Measurements from ENCODE around the gene RNLS. TPM values are rescaled to one million over a fixed set of nuclear protein-coding genes. Genes with fewer than 3 reads are reported as not detected.
"Not testable (repeated sequence)": the region's sequence is repeated elsewhere in the genome, so short reads cannot be mapped to it uniquely, and the experiment has no call there.

The RNLS gene
- polyA plus RNA-seq, 1 experiment: 6.1 TPM

GRCh38 chr10:88372051-88372715 is 210.9 kb downstream of the RNLS start:
- H3K27ac ChIP-seq (ENCODE audit: low read depth, low read length): no peak overlapping the region
- CTCF ChIA-PET: no interaction called here
- POLR2A ChIA-PET: no interaction called here
- H3K9me3 ChIP-seq (ENCODE audit: control insufficient read depth, insufficient read depth, low read length): no peaks in the 10 kb centered on the region
- no peak for DNase-seq (ENCODE audit: low read depth, low spot score)
- no peak for TF ChIP-seq CTCF (IDR thresholded peaks at IDR 0.05; ENCODE audit: low read depth, low read length)
- no peaks in the 10 kb centered on the region for H3K27me3 ChIP-seq (ENCODE audit: control insufficient read depth, insufficient read depth, low read length)
- H3K4me3 ChIP-seq (ENCODE audit: low read depth, low read length): no peak overlapping the region

GRCh38 chr10:88370713-88371112 is 212.4 kb downstream of the RNLS start:
- H3K27ac ChIP-seq (ENCODE audit: low read depth, low read length): no peak overlapping the region
- CTCF ChIA-PET: no interaction called here
- no peaks in the 10 kb centered on the region for H3K9me3 ChIP-seq (ENCODE audit: control insufficient read depth, insufficient read depth, low read length)
- POLR2A ChIA-PET: no interaction called here
- no peaks in the 10 kb centered on the region for H3K27me3 ChIP-seq (ENCODE audit: control insufficient read depth, insufficient read depth, low read length)
- TF ChIP-seq CTCF (IDR thresholded peaks at IDR 0.05; ENCODE audit: low read depth, low read length): no peak
- H3K4me3 ChIP-seq (ENCODE audit: low read depth, low read length): no peak overlapping the region
- DNase-seq (ENCODE audit: low read depth, low spot score): no peak

- POLR2A ChIA-PET: interaction anchor here (0.7 kb wide), 1 partner anchor 128 kb away, joined by 3 read pairs; no protein-coding TSS in a partner anchor
- no peak for TF ChIP-seq CTCF (IDR thresholded peaks at IDR 0.05; ENCODE audit: low read depth, low read length)
- CTCF ChIA-PET: no interaction called here
- Histone ChIP-seq H3K27me3 (ENCODE audit: control insufficient read depth, insufficient read depth, low read length) (no peaks in the 10 kb centered on the region), H3K27ac (ENCODE audit: low read depth, low read length) (no peak overlapping the region), H3K9me3 (ENCODE audit: control insufficient read depth, insufficient read depth, low read length) (no peaks in the 10 kb centered on the region), H3K4me3 (ENCODE audit: low read depth, low read length) (no peak overlapping the region)
- DNase-seq (ENCODE audit: low read depth, low spot score): no peak
Measured at GRCh38 chr10:88366772-88367171, 216.3 kb downstream of the RNLS start.

GRCh38 chr10:88361995-88362807 is 220.9 kb downstream of the RNLS start:
- Histone ChIP-seq H3K27me3 (ENCODE audit: control insufficient read depth, insufficient read depth, low read length) (no peaks in the 10 kb centered on the region), H3K27ac (ENCODE audit: low read depth, low read length) (no peak overlapping the region), H3K4me3 (ENCODE audit: low read depth, low read length) (no peak overlapping the region), H3K9me3 (ENCODE audit: control insufficient read depth, insufficient read depth, low read length) (no peaks in the 10 kb centered on the region)
- CTCF ChIA-PET: no interaction called here
- TF ChIP-seq CTCF (IDR thresholded peaks at IDR 0.05; ENCODE audit: low read depth, low read length): no peak
- POLR2A ChIA-PET: no interaction called here
- no peak for DNase-seq (ENCODE audit: low read depth, low spot score)

- no peaks in the 10 kb centered on the region for H3K27me3 ChIP-seq (ENCODE audit: control insufficient read depth, insufficient read depth, low read length)
- POLR2A ChIA-PET: no interaction called here
- TF ChIP-seq CTCF (IDR thresholded peaks at IDR 0.05; ENCODE audit: low read depth, low read length): no peak
- DNase-seq (ENCODE audit: low read depth, low spot score): no peak
- no peaks in the 10 kb centered on the region for H3K9me3 ChIP-seq (ENCODE audit: control insufficient read depth, insufficient read depth, low read length)
- H3K27ac ChIP-seq (ENCODE audit: low read depth, low read length): no peak overlapping the region
- CTCF ChIA-PET: interaction anchor here (1.2 kb wide), 1 partner anchor 28 kb away, joined by 3 read pairs; no protein-coding TSS in a partner anchor
- H3K4me3 ChIP-seq (ENCODE audit: low read depth, low read length): no peak overlapping the region
Measured at GRCh38 chr10:88361494-88361893, 221.6 kb downstream of the RNLS start.

GRCh38 chr10:88355750-88356149 is 227.4 kb downstream of the RNLS start:
- H3K9me3 ChIP-seq (ENCODE audit: control insufficient read depth, insufficient read depth, low read length); POLR2A ChIA-PET; CTCF ChIA-PET; DNase-seq (ENCODE audit: low read depth, low spot score); H3K27ac ChIP-seq (ENCODE audit: low read depth, low read length); H3K27me3 ChIP-seq (ENCODE audit: control insufficient read depth, insufficient read depth, low read length); H3K4me3 ChIP-seq (ENCODE audit: low read depth, low read length): not testable (repeated sequence)
